Stimulated activated CD8-positive, alpha-beta memory T cell treated with anti-CD3 and anti-CD28 coated beads, Interleukin-15, amount 100 ng/mL, for 4 hours (primary cell): Measurements from ENCODE around the gene LRRC75A.

Source experiments
- DNase-seq, 2 donors: peaks; one replicate each; pipeline ENCODE4 v3.0.0-alpha.2; 2020; ENCODE audit warnings: low read depth in 2 of 2

Gene LRRC75A

GRCh38 chr17:16493531-16494046, 1.6 kb upstream of the LRRC75A start:
- DNase-seq = no peak

- DNase-seq = no peak
Observed at GRCh38 chr17:16492613-16493530, 879 bp upstream of the LRRC75A start.

- no peak for DNase-seq
Observed at GRCh38 chr17:16491131-16491702, 776 bp downstream of the LRRC75A start.

- DNase-seq = no peak
Observed at GRCh38 chr17:16489431-16489830, 2.6 kb downstream of the LRRC75A start.

- DNase-seq = no peak
Observed at GRCh38 chr17:16488968-16489337, 3.0 kb downstream of the LRRC75A start.

GRCh38 chr17:16488186-16488967, 3.6 kb downstream of the LRRC75A start:
- DNase-seq = no peak

GRCh38 chr17:16486373-16487250, 5.4 kb downstream of the LRRC75A start:
- no peak for DNase-seq

- DNase-seq = no peak
Observed at GRCh38 chr17:16484445-16485175, 7.4 kb downstream of the LRRC75A start.

- no peak for DNase-seq
Observed at GRCh38 chr17:16483021-16483645, 8.9 kb downstream of the LRRC75A start.

GRCh38 chr17:16482253-16482652, 9.7 kb downstream of the LRRC75A start:
- no peak for DNase-seq

- no peak for DNase-seq
Observed at GRCh38 chr17:16480995-16481394, 11.0 kb downstream of the LRRC75A start.

GRCh38 chr17:16479264-16479663, 12.7 kb downstream of the LRRC75A start:
- DNase-seq = no peak

GRCh38 chr17:16478649-16479048, 13.3 kb downstream of the LRRC75A start:
- DNase-seq = no peak

GRCh38 chr17:16477666-16478065, 14.3 kb downstream of the LRRC75A start:
- DNase-seq = no peak

- no peak for DNase-seq
Observed at GRCh38 chr17:16477255-16477654, 14.7 kb downstream of the LRRC75A start.

GRCh38 chr17:16475179-16475704, 16.8 kb downstream of the LRRC75A start:
- DNase-seq = no peak

GRCh38 chr17:16474012-16474725, 17.8 kb downstream of the LRRC75A start:
- DNase-seq = no peak

- DNase-seq = no peak
Observed at GRCh38 chr17:16473044-16474011, 18.7 kb downstream of the LRRC75A start.
